Cardiac fibroblast (primary cell): ENCODE data around the gene NAV2.

ENCODE experiments used
- DNase-seq, 2 donors: peaks; one replicate each; pipeline versions ENCODE4 v3.0.0 to v3.0.0-alpha.2; 2010; ENCODE audit warnings: low read depth in 2 of 2
- H3K4me3 ChIP-seq, 2 donors: replicated peaks in 1 of 2; 1 replicate in 1 of 2; 2 replicates in 1 of 2; pipeline ENCODE4 v1.5.1; 2011; ENCODE audit warnings: low read depth in 2 of 2, low read length in 2 of 2, mild to moderate bottlenecking in 2 of 2, moderate library complexity in 1 of 2
- CTCF ChIP-seq: IDR thresholded peaks from one replicate; pipeline ENCODE4 v1.5.1; 2011; ENCODE audit warnings: low read depth, mild to moderate bottlenecking, low read length, inconsistent platforms

NAV2 gene

GRCh38 chr11:19772480-19772879, 59.8 kb downstream of the NAV2 start:
- no peak for DNase-seq
- TF ChIP-seq CTCF: no peak
- no peak overlapping the region for H3K4me3 ChIP-seq

DNA sequence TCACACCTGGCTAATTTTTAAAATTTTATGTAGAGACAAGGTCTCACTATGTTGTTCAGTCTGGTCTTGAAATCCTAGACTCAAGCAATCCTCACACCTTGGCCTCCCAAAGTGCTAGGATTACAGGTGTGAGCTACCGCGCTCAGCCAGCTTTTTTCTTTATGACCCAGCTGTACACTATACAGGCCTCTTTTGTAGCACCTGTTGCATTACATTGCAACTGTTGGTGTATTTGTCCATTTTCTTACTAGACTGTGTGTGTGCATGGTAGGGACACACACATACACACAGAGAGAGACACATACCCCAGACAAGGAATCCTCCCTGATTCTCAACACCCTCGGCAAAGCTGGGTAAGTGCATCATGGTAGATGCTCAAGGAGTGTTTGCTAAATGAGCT, 61.7 kb downstream of the NAV2 start:
- no peak for DNase-seq
- no peak for TF ChIP-seq CTCF
- H3K4me3 ChIP-seq: no peak overlapping the region

- DNase-seq: peak in 1 of 2 donors; percentile 14
- no peak for TF ChIP-seq CTCF
- no peak overlapping the region for H3K4me3 ChIP-seq
Measured at GRCh38 chr11:19774817-19775580, 62.4 kb downstream of the NAV2 start.

DNA sequence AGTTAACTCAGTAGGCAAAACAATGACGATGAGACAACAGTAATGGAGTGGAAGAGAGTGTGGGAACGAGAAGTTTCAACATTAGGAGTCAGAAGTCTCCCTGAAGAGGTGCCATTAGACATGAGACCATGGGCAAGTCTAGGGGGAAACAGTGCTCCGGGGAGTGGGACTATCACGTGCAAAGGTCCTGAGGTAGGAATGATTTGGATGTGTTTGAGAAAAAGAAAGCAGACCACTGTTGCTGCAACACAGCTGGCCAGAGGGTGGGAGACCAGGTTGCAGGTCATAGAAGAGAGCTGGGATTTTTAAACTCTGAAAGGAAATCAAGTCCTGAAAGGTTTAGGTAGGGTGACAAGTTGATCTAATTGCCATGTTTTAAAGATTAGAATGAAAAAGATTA, 63.0 kb downstream of the NAV2 start:
- no peak for DNase-seq
- H3K4me3 ChIP-seq: no peak overlapping the region
- TF ChIP-seq CTCF: no peak

DNA sequence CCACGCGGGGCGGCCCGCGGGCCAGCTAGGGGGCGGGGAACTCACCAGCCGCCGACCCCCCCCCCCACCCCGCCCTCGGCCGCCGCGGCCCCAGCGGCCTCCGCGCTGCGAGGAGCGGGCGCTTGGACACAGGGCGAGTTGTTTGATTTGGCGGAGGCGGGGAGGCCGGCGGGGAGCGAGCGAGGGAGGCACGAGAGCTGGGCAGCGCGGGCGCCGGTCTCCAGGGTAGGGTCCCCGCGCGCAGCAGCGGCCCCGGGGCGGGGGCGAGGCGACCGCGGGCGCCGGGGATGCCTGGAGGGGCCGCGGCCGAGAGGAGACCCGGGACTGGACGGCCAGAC, 64.4 kb downstream of the NAV2 start:
- DNase-seq: peak in 1 of 2 donors; percentile 19
- TF ChIP-seq CTCF: no peak
- peak overlapping the region; percentile 45 to 49 for H3K4me3 ChIP-seq

DNA sequence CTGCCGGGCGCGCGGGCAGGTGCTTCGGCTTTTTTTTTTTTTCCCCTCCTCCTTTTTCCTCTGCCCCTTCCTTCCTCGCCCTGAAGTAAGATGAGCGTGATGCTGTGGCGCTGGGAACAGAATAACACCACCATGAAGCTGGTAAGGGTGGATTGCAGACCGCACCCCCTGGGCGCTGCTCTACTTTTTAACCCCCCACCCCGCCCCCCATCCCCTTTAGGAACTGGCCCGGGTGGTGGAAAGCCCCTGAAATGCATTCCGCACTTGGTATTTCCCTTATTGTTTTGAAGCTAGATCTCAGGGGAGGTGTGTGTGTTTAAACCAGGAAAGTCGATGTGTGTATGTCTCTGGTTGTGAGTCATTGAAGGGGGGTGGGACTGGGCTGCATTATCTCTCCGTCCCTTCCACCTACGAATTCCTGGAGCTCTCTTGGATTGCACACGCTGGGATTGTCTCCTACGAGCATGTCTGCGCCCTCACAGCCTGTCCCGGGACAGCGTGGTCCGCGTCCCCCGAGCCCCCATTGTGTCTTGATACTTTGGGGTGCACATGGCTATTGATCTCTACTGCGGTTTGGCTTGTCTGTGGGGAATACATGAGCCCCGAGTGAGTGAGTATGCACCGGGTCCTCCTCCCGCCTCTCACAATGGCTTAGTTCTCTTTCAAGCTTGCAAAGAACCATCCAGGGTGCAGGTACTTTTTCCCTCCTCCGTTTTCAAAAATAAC, 64.9 kb downstream of the NAV2 start:
- DNase-seq: peak; percentile 62 to 85
- no peak for TF ChIP-seq CTCF
- peak overlapping the region; percentile 45 to 49 for H3K4me3 ChIP-seq
